HepG2 (cell line): Measurements from ENCODE around the gene DDOST. TPM values are rescaled to one million over a fixed set of nuclear protein-coding genes. Genes with fewer than 3 reads are reported as not detected.
A peak's percentile ranks its signal among the peaks of the same experiment; 100 is the strongest.

Source experiments
- FOSL2 ChIP-seq: sonication (generic); formaldehyde crosslinking; IDR thresholded peaks from 2 replicates; pipeline ENCODE4 v1.4.0; 2020; ENCODE audit warnings: missing genetic modification reagents
- FOXK2 ChIP-seq: fragments of 450-650 bp; IDR thresholded peaks from 2 replicates; pipeline ENCODE4 v1.6.1; 2016
- HMGXB3 ChIP-seq: sonication (generic); formaldehyde crosslinking; IDR thresholded peaks from 2 replicates; pipeline ENCODE4 v1.4.0; 2020; ENCODE audit warnings: missing genetic modification reagents, borderline replicate concordance
- HNF1A ChIP-seq, 2 experiments: sonication (generic) in 1 of 2; formaldehyde crosslinking in 1 of 2; IDR thresholded peaks; 2 replicates each; pipeline versions ENCODE4 v1.4.0 to v1.6.1; 2016 to 2020; ENCODE audit warnings: borderline replicate concordance in 1 of 2, low read depth in 1 of 2, mild to moderate bottlenecking in 1 of 2, missing genetic modification reagents in 1 of 2
- SOX13 ChIP-seq, 3 experiments: fragments of 450-650 bp in 1 of 3; sonication (generic) in 1 of 3; formaldehyde crosslinking in 1 of 3; IDR thresholded peaks in 2 of 3; conservative IDR thresholded peaks in 1 of 3; 2 replicates each; pipeline versions ENCODE4 v1.5.0 to v1.6.1; 2016 to 2020; ENCODE audit warnings: antibody characterized with exemption in 1 of 3, mild to moderate bottlenecking in 1 of 3, missing compliant biosample characterization in 1 of 3, missing genetic modification reagents in 1 of 3, moderate library complexity in 1 of 3
- THAP9 ChIP-seq: sonication (generic); formaldehyde crosslinking; IDR thresholded peaks from 2 replicates; pipeline ENCODE4; 2020; ENCODE audit warnings: missing genetic modification reagents, mild to moderate bottlenecking, borderline replicate concordance
- ZBTB3 ChIP-seq: sonication (generic); formaldehyde crosslinking; IDR thresholded peaks from 2 replicates; pipeline ENCODE4 v1.4.0; 2020; ENCODE audit warnings: low read depth, mild to moderate bottlenecking, moderate library complexity, missing genetic modification reagents, borderline replicate concordance
- ZBTB34 ChIP-seq: sonication (generic); formaldehyde crosslinking; IDR thresholded peaks from 2 replicates; pipeline ENCODE4 v1.8.0; 2022; ENCODE audit warnings: mild to moderate bottlenecking, missing genetic modification reagents
- ZFP37 ChIP-seq: sonication (generic); formaldehyde crosslinking; IDR thresholded peaks from 2 replicates; pipeline ENCODE4 v1.4.0; 2020; ENCODE audit warnings: missing genetic modification reagents, borderline replicate concordance
- ZNF234 ChIP-seq: sonication (generic); formaldehyde crosslinking; conservative IDR thresholded peaks from 2 replicates; pipeline ENCODE4 v1.5.1; 2020; ENCODE audit warnings: mild to moderate bottlenecking, missing genetic modification reagents
- ZNF335 ChIP-seq: sonication (generic); formaldehyde crosslinking; IDR thresholded peaks from 2 replicates; pipeline ENCODE4 v1.4.0; 2020; ENCODE audit warnings: missing genetic modification reagents
- ZNF510 ChIP-seq: sonication (generic); formaldehyde crosslinking; IDR thresholded peaks from 2 replicates; pipeline ENCODE4 v1.4.0; 2020; ENCODE audit warnings: low read depth, mild to moderate bottlenecking, missing genetic modification reagents
- ZNF790 ChIP-seq: sonication (generic); formaldehyde crosslinking; IDR thresholded peaks from 2 replicates; pipeline ENCODE4 v1.8.0; 2022; ENCODE audit warnings: missing genetic modification reagents, mild to moderate bottlenecking, borderline replicate concordance
- polyA plus RNA-seq, 8 experiments: library from polyadenylated mRNA; depleted of rRNA in 3 of 8; stranded (reverse) in 7 of 8; unstranded in 1 of 8; fragments of >200 nt; fragmentation: Illumina TruSeq in 4 of 8; extraction: Trizol in 4 of 8; gene quantifications; 2 replicates each; pipeline versions ENCODE4 v1.2.1 to v1.2.3, GENCODE V29; 2011 to 2016; ENCODE audit warnings: low read depth in 4 of 8, missing spikeins in 1 of 8, mixed read lengths in 1 of 8; ENCODE audit not compliant: insufficient read depth in 1 of 8
- total RNA-seq, 5 experiments: library from RNA; depleted of rRNA; stranded (reverse); fragments of >200 nt; fragmentation: Illumina TruSeq; extraction: Trizol; gene quantifications; 2 replicates each; pipeline ENCODE4 v1.2.3, GENCODE V29; 2016; ENCODE audit warnings: low read depth in 1 of 5

Gene DDOST
- total and polyA plus RNA-seq, 2 of the 13 experiments (the other 11 are each of a cell fraction or from before 2014, with no cell fraction given), result 335 to 494 TPM

- no peak for TF ChIP-seq HMGXB3 (CRISPR knock-in tag)
- peak; percentile 51; the same call in 1 of the 2 replicates for TF ChIP-seq THAP9 (CRISPR knock-in tag)
- no peak for TF ChIP-seq SOX13 (IDR thresholded peaks at IDR 0.05)
- TF ChIP-seq SOX13 (CRISPR knock-in tag; conservative IDR thresholded peaks at IDR 0.05 in 1 of 2, IDR thresholded peaks at IDR 0.05 in 1 of 2), result 0 out of 4 replicates have a peak, but pooled peaks of 1 of the 2 experiments have one; percentile 6
- TF ChIP-seq HNF1A (IDR thresholded peaks at IDR 0.05; ENCODE audit: low read depth), result no peak
- TF ChIP-seq HNF1A (CRISPR knock-in tag; IDR thresholded peaks at IDR 0.05; ENCODE audit: borderline replicate concordance), result no peak
- no peak for TF ChIP-seq ZBTB3 (CRISPR knock-in tag)
- TF ChIP-seq ZNF234, result no peak
- peak; percentile 66 for TF ChIP-seq FOSL2 (CRISPR knock-in tag)
- no peak for TF ChIP-seq ZNF510 (CRISPR knock-in tag)
- no peak for TF ChIP-seq ZNF790
- TF ChIP-seq ZFP37, result no peak
- no peak for TF ChIP-seq ZNF335
- TF ChIP-seq FOXK2, result no peak
- TF ChIP-seq ZBTB34 (CRISPR knock-in tag), result no peak
Observed at GRCh38 chr1:20603504-20604464, 57.4 kb downstream of the DDOST start (continued).
